Measurements from ENCODE around the gene SLC16A5. TPM values are rescaled to one million over a fixed set of nuclear protein-coding genes. Genes with fewer than 3 reads are reported as not detected.
"Not testable (repeated sequence)": the region's sequence is repeated elsewhere in the genome, so short reads cannot be mapped to it uniquely, and the experiment has no call there.

The SLC16A5 gene
- total RNA-seq, 1 donor from 2014 or later, result 7.2 TPM

DNA sequence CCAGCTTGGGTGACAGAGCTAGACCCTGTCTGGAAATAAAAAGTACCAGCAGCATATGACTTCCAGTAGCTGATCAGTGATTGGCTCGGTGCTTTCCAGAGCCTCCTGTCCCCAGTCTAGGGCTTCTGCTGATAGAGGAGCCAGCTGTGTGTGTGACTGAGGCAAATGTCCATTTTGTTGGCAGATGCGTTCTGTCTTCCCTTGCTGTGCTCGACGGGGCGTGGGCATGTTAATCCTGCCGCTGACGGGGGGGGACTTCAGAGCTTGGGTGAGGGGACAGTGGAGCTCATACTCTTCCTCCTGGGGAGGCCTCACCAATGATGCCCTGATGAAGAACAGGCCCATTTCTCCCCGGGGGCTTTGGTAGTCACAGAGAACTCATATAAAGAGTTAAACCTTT lies 26.1 kb upstream of the SLC16A5 start:
- intact Hi-C loops (cut with micrococcal nuclease), result no loop called here
- ATAC-seq (no peak), DNase-seq (no peak)

GRCh38 chr17:75063201-75063600 lies 24.6 kb upstream of the SLC16A5 start:
- ATAC-seq (no peak), DNase-seq (no peak)
- intact Hi-C loops (cut with micrococcal nuclease), result no loop called here

DNA sequence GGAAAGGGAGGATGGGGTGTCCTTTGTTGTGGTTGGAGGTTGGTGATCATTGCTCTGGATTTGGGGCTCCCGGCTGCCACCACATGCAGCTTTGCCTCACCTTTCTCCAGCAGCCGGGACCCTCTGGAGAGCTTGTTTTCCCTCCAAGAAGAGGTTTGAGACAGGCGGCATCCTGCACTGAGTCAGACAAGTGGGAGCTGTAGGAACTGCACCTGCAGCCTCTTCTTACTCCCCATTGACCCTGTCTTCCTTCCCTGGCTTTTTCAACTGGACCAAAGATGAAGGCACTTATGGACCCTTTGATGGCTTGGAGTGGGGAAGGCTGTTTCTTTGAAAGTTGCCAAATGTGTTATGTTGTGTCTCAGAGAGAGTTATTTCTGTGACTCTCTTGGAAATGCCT lies 24.1 kb upstream of the SLC16A5 start:
- no peak for DNase-seq
- intact Hi-C loops (cut with micrococcal nuclease), result no loop called here
- ATAC-seq, result no peak

DNA sequence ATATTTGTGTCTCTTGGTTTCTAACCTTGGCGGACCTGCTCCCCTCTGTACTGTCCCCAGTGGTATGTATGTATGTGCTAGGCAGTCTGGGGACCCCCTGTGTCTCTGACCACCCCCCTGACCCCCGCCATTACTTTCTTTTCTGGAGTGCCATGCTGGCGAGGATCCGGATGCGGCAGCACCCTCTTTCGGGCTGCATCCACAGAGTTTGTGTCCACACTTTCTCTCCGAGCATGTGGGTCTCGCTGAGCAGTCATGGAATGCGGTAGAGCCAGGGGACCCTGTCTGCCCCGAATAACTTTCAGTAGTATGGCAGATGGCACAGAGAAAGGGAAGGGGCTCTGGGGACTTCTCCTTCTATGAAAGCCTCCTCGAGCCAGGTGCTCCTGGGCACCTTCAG lies 23.7 kb upstream of the SLC16A5 start:
- intact Hi-C loops (cut with micrococcal nuclease), result no loop called here
- ATAC-seq (no peak), DNase-seq (no peak)

DNA sequence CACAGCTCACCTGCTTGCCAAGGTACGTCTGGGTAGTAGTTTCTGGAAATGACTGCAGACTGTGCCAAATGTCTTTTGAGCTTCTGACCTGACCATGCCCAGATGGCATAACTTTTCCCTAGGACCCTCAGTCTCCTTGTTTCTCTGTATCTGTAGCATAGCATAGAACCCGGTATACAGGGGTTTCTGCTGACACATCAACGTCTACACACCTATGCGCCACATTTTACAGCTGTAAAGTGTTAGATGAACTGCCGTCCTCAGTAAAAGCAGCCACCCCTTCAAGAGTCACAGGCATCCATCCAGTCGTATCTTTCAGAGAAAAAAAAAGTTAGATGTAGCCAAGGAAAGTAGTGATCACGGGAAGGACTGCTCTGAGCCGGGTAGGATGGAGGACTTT lies 23.3 kb upstream of the SLC16A5 start:
- no peak for ATAC-seq
- intact Hi-C loops (cut with micrococcal nuclease), result no loop called here
- no peak for DNase-seq

GRCh38 chr17:75064867-75065561 lies 22.7 kb upstream of the SLC16A5 start:
- ATAC-seq (no peak), DNase-seq (no peak)
- intact Hi-C loops (cut with micrococcal nuclease), result no loop called here

GRCh38 chr17:75065562-75066151 lies 22.1 kb upstream of the SLC16A5 start:
- DNase-seq (no peak), ATAC-seq (no peak)
- intact Hi-C loops (cut with micrococcal nuclease), result no loop called here

- DNase-seq, result no peak
- no peak for ATAC-seq
- intact Hi-C loops (cut with micrococcal nuclease), result no loop called here
Measured at GRCh38 chr17:75067856-75068255, 19.9 kb upstream of the SLC16A5 start.

DNA sequence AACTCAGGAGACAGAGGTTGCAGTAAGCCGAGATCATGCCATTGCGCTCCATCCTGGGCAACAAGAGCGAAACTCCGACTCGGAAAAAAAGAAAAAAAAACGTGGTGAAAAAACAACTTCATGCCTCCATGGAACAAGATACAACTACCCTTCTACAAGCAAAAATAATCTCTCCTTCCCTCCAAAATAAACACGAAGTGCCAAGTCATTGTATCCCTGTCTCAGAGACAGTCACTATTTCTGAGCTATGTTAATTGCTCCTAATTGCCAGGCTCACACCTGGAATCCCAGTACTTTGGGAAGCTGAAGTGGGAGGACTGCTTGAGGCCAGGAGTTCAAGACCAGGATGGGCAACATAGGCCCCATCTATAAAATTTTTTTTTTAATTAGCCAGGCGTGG lies 19.0 kb upstream of the SLC16A5 start:
- no peak for ATAC-seq
- no peak for DNase-seq
- intact Hi-C loops (cut with micrococcal nuclease), result no loop called here

- DNase-seq, result no peak
- ATAC-seq, result no peak
- intact Hi-C loops (cut with micrococcal nuclease), result no loop called here
Measured at GRCh38 chr17:75069783-75070182, 18.0 kb upstream of the SLC16A5 start.

DNA sequence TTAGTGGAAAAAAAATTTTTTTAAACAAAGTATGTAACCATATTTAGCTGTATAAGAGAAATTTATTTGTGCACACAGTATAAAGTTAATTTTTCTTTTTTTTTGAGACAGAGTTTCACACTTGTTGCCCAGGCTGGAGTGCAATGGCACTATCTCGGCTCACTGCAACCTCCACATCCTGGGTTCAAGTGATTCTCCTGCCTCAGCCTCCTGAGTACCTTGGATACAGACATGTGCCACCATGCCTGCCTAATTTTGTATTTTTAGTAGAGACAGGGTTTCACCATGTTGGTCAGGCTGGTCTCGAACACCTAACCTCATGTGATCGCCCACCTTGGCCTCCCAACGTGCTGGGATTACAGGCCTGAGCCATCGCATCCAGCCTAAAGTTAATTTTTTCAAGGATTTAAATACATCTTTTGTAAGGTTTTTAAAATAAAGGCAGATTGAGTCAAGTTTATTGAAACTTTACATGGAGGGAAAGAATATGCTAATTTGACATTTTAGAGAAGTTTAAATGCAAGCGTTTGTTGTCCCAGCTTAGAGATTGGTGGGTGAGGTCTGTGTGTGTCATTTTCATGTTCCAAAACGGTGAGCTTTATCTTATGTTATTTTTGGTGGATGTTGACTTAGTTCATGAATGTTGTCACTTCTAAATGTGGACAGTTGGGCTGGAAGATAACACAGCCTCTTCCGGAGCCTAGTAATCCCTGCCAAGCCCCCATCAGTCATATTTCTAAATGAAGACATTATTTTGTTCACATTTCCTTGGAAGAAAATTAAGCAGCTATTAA lies 16.1 kb upstream of the SLC16A5 start:
- intact Hi-C loops (cut with micrococcal nuclease); DNase-seq: not testable (repeated sequence)
- ATAC-seq, result peak; percentile 71

DNA sequence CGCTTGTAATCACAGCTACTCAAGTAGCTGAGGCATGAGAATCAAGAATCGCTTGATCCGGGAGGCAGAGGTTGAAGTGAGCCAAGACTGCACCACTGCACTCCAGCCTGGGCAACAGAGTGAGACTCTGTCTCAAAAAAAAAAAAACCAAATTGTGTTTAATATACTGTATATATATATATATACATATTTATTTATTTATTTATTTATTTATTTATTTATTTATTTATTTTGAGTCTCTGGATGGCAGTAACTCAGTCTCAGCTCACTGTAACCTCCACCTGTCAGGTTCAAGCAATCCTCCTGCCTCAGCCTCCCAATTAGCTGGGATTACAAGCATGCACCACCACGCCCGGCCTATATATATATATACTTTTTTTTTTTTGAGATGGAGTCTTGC lies 14.8 kb upstream of the SLC16A5 start:
- ATAC-seq; intact Hi-C loops (cut with micrococcal nuclease); DNase-seq: not testable (repeated sequence)

DNA sequence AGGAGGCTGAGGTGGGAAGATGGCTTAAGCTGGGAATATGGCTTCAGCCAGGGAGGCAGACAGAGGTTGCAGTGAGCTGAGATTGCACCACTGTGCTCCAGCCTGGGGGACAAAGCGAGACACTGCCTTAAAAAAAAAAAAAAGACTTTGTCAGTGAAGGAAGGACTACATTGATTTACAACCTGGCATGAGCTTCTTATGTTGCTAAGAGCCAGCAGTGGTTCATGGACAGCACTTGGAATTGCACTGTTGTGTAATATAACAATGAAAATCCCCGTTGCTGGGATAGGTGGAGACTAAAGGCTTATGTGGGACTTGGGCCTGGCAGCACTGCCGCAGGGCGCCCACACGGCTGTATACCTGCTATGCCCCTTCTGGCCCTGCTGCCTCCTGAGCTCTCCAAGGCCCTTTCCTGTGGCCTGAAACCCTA lies 14.1 kb upstream of the SLC16A5 start:
- intact Hi-C loops (cut with micrococcal nuclease), result no loop called here
- DNase-seq (no peak), ATAC-seq (no peak)

DNA sequence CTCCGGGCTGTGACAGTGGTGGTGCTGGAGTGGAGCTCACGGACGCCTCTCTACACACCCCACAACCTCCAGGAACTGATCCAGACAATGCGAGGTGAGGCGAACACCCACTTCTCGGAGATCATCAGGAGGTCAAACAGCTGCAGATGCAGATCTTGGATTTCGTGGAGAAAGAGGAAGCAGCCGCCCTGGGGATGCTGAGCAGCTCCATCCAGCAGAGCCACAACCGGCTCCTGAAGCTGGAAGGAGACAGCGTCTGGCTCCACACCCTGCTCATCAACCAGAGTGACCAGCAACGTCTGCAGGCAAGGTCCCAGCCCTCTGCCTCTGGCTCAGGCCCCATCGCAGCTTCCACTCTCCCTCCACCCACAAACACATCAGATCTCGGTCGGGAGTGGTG lies 13.2 kb upstream of the SLC16A5 start:
- intact Hi-C loops (cut with micrococcal nuclease), result no loop called here
- ATAC-seq, result no peak
- DNase-seq, result no peak

- DNase-seq (no peak), ATAC-seq (no peak)
- intact Hi-C loops (cut with micrococcal nuclease), result no loop called here
Measured at GRCh38 chr17:75075597-75076336, 12.0 kb upstream of the SLC16A5 start.

DNA sequence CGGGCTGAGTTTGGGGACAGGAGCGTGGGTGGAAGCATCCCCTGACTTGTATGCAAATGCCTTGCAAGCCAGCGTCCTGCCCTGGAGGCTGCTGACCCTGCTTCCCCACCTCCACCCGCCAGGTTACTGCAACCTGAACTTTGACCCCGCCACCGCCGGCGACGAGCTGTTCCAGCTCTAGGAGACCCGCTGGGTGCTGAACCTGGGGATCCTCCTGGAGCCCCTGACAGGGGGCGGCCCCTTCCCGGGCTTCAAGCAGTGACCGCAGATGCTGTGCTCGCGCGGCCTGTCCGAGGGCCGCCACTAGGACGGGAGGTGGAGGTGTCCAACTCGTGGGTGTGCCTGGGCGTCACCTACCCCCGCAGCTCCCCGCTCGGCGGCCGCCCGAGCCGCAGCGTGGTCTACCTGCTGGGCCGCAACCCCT lies 10.7 kb upstream of the SLC16A5 start:
- intact Hi-C loops (cut with micrococcal nuclease), result no loop called here
- ATAC-seq (no peak), DNase-seq (no peak)

- intact Hi-C loops (cut with micrococcal nuclease), result no loop called here
- ATAC-seq, result peak; percentile 93
Measured at GRCh38 chr17:75077496-75078283, 10.1 kb upstream of the SLC16A5 start.

GRCh38 chr17:75078284-75079022 lies 9.3 kb upstream of the SLC16A5 start:
- DNase-seq, result no peak
- intact Hi-C loops (cut with micrococcal nuclease), result no loop called here
- ATAC-seq, result no peak

More at GRCh38 chr17:75077496-75078283, 10.1 kb upstream of the SLC16A5 start:
- DNase-seq, result peak; percentile 88

Measured in left ventricle myocardium superior (tissue), 1 donor.